IPS-11a (cell line): ENCODE results near the gene RSRP1.

Source experiments
- H3K4me3 ChIP-seq: one replicate; pipeline ENCODE4 v1.5.1; 2013; ENCODE audit warnings: low read depth, low read length, control low read depth

Gene RSRP1

GRCh38 chr1:25194054-25194453, 53.2 kb downstream of the RSRP1 start:
- no peak overlapping the region for H3K4me3 ChIP-seq

- H3K4me3 ChIP-seq = no peak overlapping the region
Observed at GRCh38 chr1:25193229-25193628, 54.0 kb downstream of the RSRP1 start.
